Omental fat pad (tissue), 4 donors: Measurements from ENCODE around the gene FAM124A. TPM values are rescaled to one million over a fixed set of nuclear protein-coding genes. Genes with fewer than 3 reads are reported as not detected.

ENCODE experiments used
- ATAC-seq: fragments of 150-250 bp; one replicate; pipeline ENCODE4 v1.9.1; 2016; ENCODE audit warnings: mild to moderate bottlenecking, moderate library complexity; ENCODE audit not compliant: low FRiP score
- DNase-seq: peaks from one replicate; pipeline ENCODE4 v3.0.0-alpha.2; 2019; ENCODE audit warnings: low spot score
- CTCF ChIP-seq, 3 donors: fragments of 450-650 bp; IDR thresholded peaks; one replicate each; pipeline ENCODE4 v1.5.1; 2016 to 2017; ENCODE audit warnings: antibody characterized with exemption in 3 of 3, mild to moderate bottlenecking in 3 of 3, moderate library complexity in 2 of 3
- total RNA-seq, 4 donors: library from RNA; depleted of rRNA; stranded (reverse); fragments of >200 nt; gene quantifications; one replicate each; pipeline ENCODE4 v1.1.0, GENCODE V29; 2016

The FAM124A gene
- total RNA-seq, 4 donors from 2014 or later, result 8.2 to 19.2 (median 13.2) TPM

- DNase-seq, result no peak
- no peak for TF ChIP-seq CTCF (IDR thresholded peaks at IDR 0.05)
- no peak for ATAC-seq
Measured at GRCh38 chr13:51225029-51225428, 2.8 kb downstream of the FAM124A start.

GRCh38 chr13:51227404-51227803 is 5.2 kb downstream of the FAM124A start:
- ATAC-seq, result no peak
- no peak for TF ChIP-seq CTCF (IDR thresholded peaks at IDR 0.05)

GRCh38 chr13:51229101-51229719 is 7.0 kb downstream of the FAM124A start:
- TF ChIP-seq CTCF (IDR thresholded peaks at IDR 0.05), result no peak
- DNase-seq (no peak), ATAC-seq (no peak)

More at GRCh38 chr13:51227404-51227803, 5.2 kb downstream of the FAM124A start:
- DNase-seq, result no peak

- no peak for TF ChIP-seq CTCF (IDR thresholded peaks at IDR 0.05)
- ATAC-seq (no peak), DNase-seq (no peak)
Measured at GRCh38 chr13:51229731-51230130, 7.5 kb downstream of the FAM124A start.

GRCh38 chr13:51230477-51231105 is 8.4 kb downstream of the FAM124A start:
- peak; percentile 89 for ATAC-seq
- TF ChIP-seq CTCF (IDR thresholded peaks at IDR 0.05), result no peak
- DNase-seq, result no peak

- TF ChIP-seq CTCF (IDR thresholded peaks at IDR 0.05), result no peak
- DNase-seq (no peak), ATAC-seq (no peak)
Measured at GRCh38 chr13:51231456-51231855, 9.3 kb downstream of the FAM124A start.

GRCh38 chr13:51232328-51232727 is 10.1 kb downstream of the FAM124A start:
- no peak for ATAC-seq
- no peak for TF ChIP-seq CTCF (IDR thresholded peaks at IDR 0.05)
- no peak for DNase-seq
